Spleen (tissue), 11 donors: ENCODE measurements around the gene BLOC1S1. TPM values are rescaled to one million over a fixed set of nuclear protein-coding genes. Genes with fewer than 3 reads are reported as not detected.
A peak's percentile ranks its signal among the peaks of the same experiment; 100 is the strongest.

Experiments used
- DNase-seq: peaks from one replicate; pipeline ENCODE4 v3.0.0-alpha.2; 2020
- H3K27ac ChIP-seq, 8 donors: fragments of 200-600 bp; sonication (generic) in 7 of 8; 1 replicate in 4 of 8; 2 replicates in 4 of 8; pipeline versions ENCODE4 v1.5.0 to v1.8.0; 2016 to 2021; ENCODE audit warnings: inconsistent platforms in 4 of 8, mild to moderate bottlenecking in 4 of 8, moderate library complexity in 1 of 8
- H3K27me3 ChIP-seq, 7 donors: fragments of 200-600 bp; sonication (generic) in 6 of 7; replicated peaks in 1 of 7; 1 replicate in 4 of 7; 2 replicates in 3 of 7; pipeline versions ENCODE4 v1.5.0 to v1.8.0; 2016 to 2021; ENCODE audit warnings: inconsistent platforms in 3 of 7, mild to moderate bottlenecking in 1 of 7
- H3K36me3 ChIP-seq, 6 donors: fragments of 200-600 bp; sonication (generic) in 5 of 6; 1 replicate in 4 of 6; 2 replicates in 2 of 6; pipeline versions ENCODE4 v1.5.0 to v1.8.0; 2016 to 2021; ENCODE audit warnings: inconsistent platforms in 2 of 6
- H3K4me1 ChIP-seq, 6 donors: fragments of 200-600 bp; sonication (generic) in 5 of 6; 1 replicate in 3 of 6; 2 replicates in 3 of 6; pipeline versions ENCODE4 v1.5.0 to v1.8.0; 2016 to 2021; ENCODE audit warnings: inconsistent platforms in 3 of 6
- H3K4me3 ChIP-seq, 8 donors: fragments of 200-600 bp; sonication (generic) in 7 of 8; 1 replicate in 4 of 8; 2 replicates in 4 of 8; pipeline versions ENCODE4 v1.5.0 to v1.8.0; 2016 to 2021; ENCODE audit warnings: inconsistent platforms in 4 of 8, mild to moderate bottlenecking in 4 of 8, moderate library complexity in 2 of 8
- H3K9me3 ChIP-seq, 8 donors: fragments of 200-600 bp; sonication (generic) in 7 of 8; 1 replicate in 4 of 8; 2 replicates in 4 of 8; pipeline versions ENCODE4 v1.5.0 to v1.8.0; 2016 to 2021; ENCODE audit warnings: inconsistent platforms in 4 of 8
- POLR2A ChIP-seq, 3 donors: fragments of 450-650 bp; IDR thresholded peaks; one replicate each; pipeline ENCODE4 v1.5.1; 2017; ENCODE audit warnings: antibody characterized with exemption in 3 of 3, mild to moderate bottlenecking in 1 of 3
- POLR2AphosphoS5 ChIP-seq, 3 donors: sonication (generic); formaldehyde crosslinking; IDR thresholded peaks; one replicate each; pipeline ENCODE4 v1.5.1; 2017; ENCODE audit warnings: antibody characterized with exemption in 3 of 3
- WGBS, 5 donors: extraction: QIAGEN DNeasy Blood & Tissue Kit in 3 of 5; methylation state at CpG; one replicate each; pipeline versions ENCODE4 v1.1.5 to v1.1.7; 2013 to 2018; 5-methylcytosine and 5-hydroxymethylcytosine counted together
- intact Hi-C: fragments of 100-400 bp; cut with DNase I; formaldehyde crosslinking; loops from one replicate; pipeline ENCODE4 v1.15.0; 2023; ENCODE audit warnings: low total_unique reads
- polyA plus RNA-seq, 3 donors: library from polyadenylated mRNA; stranded (reverse); fragments of 200-250 nt; gene quantifications; one replicate each; pipeline ENCODE4 v1.2.1, GENCODE V29; 2013
- total RNA-seq, 7 donors: library from RNA; depleted of rRNA in 3 of 7; stranded (reverse); fragments of >200 nt in 3 of 7; fragmentation: NEBNext Ultra II Directional in 4 of 7; extraction: Animal tissue kit (Norgen Biotek cat#: 25700) in 4 of 7; gene quantifications; one replicate each; pipeline versions ENCODE4 v1.1.0 to v1.2.1, GENCODE V29; 2016 to 2021
- TF ChIP-seq, protein P1 (sequence below), 11 experiments: fragments of 200-600 bp in 7 of 11; fragments of 450-650 bp in 4 of 11; sonication (generic) in 4 of 11; IDR thresholded peaks in 8 of 11; conservative IDR thresholded peaks in 3 of 11; 1 replicate in 7 of 11; 2 replicates in 4 of 11; pipeline versions ENCODE4 v1.4.0 to v1.8.0; 2016 to 2021; ENCODE audit warnings: antibody characterized with exemption in 11 of 11, inconsistent platforms in 4 of 11, mild to moderate bottlenecking in 1 of 11
- donor health status: healthy with polysubstance abuse.
- donor health status: DM: no; HTN: no; CAD: no; lungs with moderate emphysema.
- donor health status: DM: no; HTN: no; CAD: no.
- donor health status: Bipolar disorder and iron deficiency.
- donor health status: healthy.
- donor health status: DM: no; HTN: no; CAD: no.
- donor health status: DM: yes; HTN: yes; CAD: no.

The BLOC1S1 gene
- total and polyA plus RNA-seq, 10 donors: 113 to 304 (median 212) TPM

DNA sequence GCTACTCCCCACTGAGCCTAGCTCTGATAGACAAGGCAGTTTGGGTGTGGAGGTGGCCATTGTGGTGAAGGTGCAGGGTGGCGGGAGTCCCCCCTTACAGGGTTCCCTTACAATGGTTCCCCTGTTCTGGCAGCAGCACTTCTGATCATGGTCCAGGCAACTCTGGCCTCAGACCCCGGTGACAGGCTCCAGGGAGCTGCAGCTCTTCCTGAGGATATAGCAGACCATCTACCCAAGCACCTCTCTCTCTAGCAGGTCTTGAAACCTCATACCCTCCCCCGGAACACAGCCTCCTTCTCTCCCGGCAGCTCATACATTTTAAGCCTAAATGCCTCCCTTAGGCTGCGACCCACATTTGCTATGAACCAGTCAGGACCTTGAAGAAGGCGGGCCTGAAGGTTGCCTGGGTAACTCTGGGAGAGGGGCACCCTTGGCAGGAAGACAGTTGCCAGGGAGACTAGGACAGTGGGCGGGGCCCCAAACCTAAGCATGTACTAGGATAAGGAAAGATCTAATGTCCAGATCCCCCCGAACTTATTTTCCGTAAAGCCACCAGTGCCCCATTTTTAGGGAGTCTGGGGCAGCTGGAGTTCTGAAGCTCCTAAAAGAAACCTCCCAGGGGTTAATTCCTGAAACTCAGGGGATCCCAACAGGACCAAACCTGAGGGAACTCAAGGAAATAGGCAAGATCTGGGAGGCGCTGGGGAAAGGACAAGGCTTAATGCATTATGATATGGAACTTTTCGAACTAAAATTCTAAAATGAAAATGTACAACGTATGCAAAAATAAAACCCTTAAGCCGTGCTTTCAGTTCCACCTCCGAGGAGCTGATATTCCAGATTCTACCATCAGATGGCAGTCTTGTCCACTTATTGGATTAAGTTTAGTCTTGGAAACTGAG is 22.5 kb downstream of the BLOC1S1 start:
- Histone ChIP-seq H3K27me3 (peaks cover 0 to 11% (median 0%) of the 10 kb centered on the region in 7 donors), H3K9me3 (no peaks in the 10 kb centered on the region), H3K36me3 (no peaks in the 10 kb centered on the region), H3K4me1 (peaks cover 12 to 38% (median 24%) of the 10 kb centered on the region in 6 donors), H3K4me3 (peak overlapping the region; percentile 39 to 75 (median 60)), H3K27ac (peak overlapping the region; percentile 58 to 89 (median 86))
- TF ChIP-seq, protein P1, sequence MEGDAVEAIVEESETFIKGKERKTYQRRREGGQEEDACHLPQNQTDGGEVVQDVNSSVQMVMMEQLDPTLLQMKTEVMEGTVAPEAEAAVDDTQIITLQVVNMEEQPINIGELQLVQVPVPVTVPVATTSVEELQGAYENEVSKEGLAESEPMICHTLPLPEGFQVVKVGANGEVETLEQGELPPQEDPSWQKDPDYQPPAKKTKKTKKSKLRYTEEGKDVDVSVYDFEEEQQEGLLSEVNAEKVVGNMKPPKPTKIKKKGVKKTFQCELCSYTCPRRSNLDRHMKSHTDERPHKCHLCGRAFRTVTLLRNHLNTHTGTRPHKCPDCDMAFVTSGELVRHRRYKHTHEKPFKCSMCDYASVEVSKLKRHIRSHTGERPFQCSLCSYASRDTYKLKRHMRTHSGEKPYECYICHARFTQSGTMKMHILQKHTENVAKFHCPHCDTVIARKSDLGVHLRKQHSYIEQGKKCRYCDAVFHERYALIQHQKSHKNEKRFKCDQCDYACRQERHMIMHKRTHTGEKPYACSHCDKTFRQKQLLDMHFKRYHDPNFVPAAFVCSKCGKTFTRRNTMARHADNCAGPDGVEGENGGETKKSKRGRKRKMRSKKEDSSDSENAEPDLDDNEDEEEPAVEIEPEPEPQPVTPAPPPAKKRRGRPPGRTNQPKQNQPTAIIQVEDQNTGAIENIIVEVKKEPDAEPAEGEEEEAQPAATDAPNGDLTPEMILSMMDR (IDR thresholded peaks at IDR 0.05 in 8 of 11, conservative IDR thresholded peaks at IDR 0.05 in 3 of 11): peak; percentile 90 to 98 (median 95)
- TF ChIP-seq POLR2AphosphoS5 (IDR thresholded peaks at IDR 0.05) (peak in 1 of 3 donors; percentile 11), POLR2A (IDR thresholded peaks at IDR 0.05) (no peak)
- 0 to 2% (median 1%) methylated on average over 13 to 14 of the region's 14 CpGs for WGBS, 5 donors
- intact Hi-C loops: no loop called here
- peak; percentile 95 for DNase-seq

DNA sequence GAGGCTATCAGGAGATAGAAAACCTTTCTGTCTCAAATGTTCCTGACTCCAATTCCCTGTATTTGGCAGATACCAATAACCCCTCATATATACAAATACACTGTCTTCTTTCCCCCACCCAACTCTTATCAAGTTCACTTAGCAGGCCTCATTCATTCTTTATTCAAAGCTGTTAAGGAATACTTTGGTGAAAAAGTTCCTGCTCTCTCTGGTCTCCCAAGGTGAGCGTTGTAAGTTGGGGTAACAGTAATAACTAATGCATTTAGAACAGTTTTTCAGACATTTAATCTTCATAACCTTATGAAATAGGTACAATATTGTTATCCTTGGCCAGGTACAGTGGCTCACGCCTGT is 23.2 kb downstream of the BLOC1S1 start:
- peak overlapping the region in 7 of 8 donors; percentile 53 to 75 (median 61) for H3K4me3 ChIP-seq
- intact Hi-C loops: no loop called here
- DNase-seq: no peak
- H3K36me3 ChIP-seq: no peaks in the 10 kb centered on the region
- H3K27me3 ChIP-seq: peaks cover 0 to 17% (median 2%) of the 10 kb centered on the region in 7 donors
- TF ChIP-seq, protein P1 (IDR thresholded peaks at IDR 0.05 in 8 of 11, conservative IDR thresholded peaks at IDR 0.05 in 3 of 11): peak in 1 of 11 experiments; percentile 3
- TF ChIP-seq POLR2A (IDR thresholded peaks at IDR 0.05): no peak
- H3K27ac ChIP-seq: peak overlapping the region in 5 of 8 donors; percentile 58 to 89 (median 88)
- H3K9me3 ChIP-seq: no peaks in the 10 kb centered on the region
- 70 to 85% (median 74%) methylated on average over 2 of the region's 2 CpGs for WGBS, 5 donors
- peaks cover 14 to 44% (median 29%) of the 10 kb centered on the region in 6 donors for H3K4me1 ChIP-seq

DNA sequence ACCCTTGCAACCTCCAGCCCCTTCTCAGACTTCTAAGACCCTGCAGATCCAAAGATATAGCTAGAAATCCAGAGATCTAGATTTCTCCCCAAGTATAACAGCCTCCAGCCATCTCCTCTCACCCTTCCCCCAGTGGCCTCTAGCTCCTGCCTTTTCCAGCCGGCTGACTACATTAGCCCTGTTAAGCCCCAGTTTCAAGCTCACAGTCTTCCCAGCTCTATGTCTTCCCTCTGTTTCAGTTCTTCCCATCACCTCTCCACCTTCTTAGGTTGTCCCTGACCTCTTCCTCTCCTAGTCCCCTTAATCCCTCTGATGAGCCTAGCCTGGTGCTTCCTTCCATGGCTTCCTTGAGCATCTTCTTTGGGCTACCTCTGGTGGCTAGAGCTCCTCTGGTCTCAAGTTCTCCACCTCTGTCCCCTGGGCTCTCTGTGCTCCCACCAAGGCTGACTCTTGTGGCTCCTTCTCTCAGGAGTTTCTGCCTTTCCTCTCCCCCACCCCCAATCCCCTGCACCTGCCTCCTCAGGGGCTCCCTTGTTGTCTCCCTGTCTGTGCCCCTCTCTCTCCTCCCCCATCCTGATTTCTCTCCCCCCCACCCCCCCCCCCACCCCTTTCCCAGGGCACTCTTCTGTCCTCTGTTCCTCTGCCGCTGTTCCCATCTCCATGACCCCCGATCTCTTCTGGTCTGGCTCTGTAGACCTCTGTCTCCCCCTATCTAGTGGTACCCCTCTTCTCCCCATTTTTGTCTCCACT is 26.3 kb downstream of the BLOC1S1 start:
- Histone ChIP-seq H3K27me3 (peaks cover 0 to 27% (median 2%) of the 10 kb centered on the region in 7 donors), H3K4me3 (peak overlapping the region in 3 of 8 donors; percentile 68 to 97 (median 86)), H3K4me1 (peaks cover 20 to 66% (median 51%) of the 10 kb centered on the region in 6 donors), H3K27ac (peak overlapping the region in 4 of 8 donors; percentile 72 to 87 (median 76)), H3K9me3 (no peaks in the 10 kb centered on the region), H3K36me3 (no peaks in the 10 kb centered on the region)
- TF ChIP-seq POLR2AphosphoS5 (IDR thresholded peaks at IDR 0.05) (no peak), POLR2A (IDR thresholded peaks at IDR 0.05) (no peak)
- TF ChIP-seq, protein P1 (IDR thresholded peaks at IDR 0.05 in 8 of 11, conservative IDR thresholded peaks at IDR 0.05 in 3 of 11): no peak
- no peak for DNase-seq
- intact Hi-C loops: loop anchor here (5.0 kb wide), 2 partner anchors 200 to 300 kb away; partner anchors contain the start of gene RPS26
- 20 to 38% (median 28%) methylated on average over 3 of the region's 3 CpGs for WGBS, 5 donors
